HTR-8/SVneo (cell line): ENCODE measurements around the gene MACC1.
"Not testable (repeated sequence)": the region's sequence is repeated elsewhere in the genome, so short reads cannot be mapped to it uniquely, and the experiment has no call there.

Source experiments
- DNase-seq: peaks from one replicate; pipeline ENCODE4 v3.0.0; 2011; ENCODE audit warnings: low spot score, mixed read lengths; ENCODE audit not compliant: insufficient read length
- FAIRE-seq: peaks from 2 replicates; lab custom pipeline; 2011; peaks lifted over from hg19 to GRCh38; lab: Jason Lieb, UNC

MACC1 gene

GRCh38 chr7:20141002-20141345 is 76.2 kb downstream of the MACC1 start:
- FAIRE-seq = no peak
- no peak for DNase-seq

GRCh38 chr7:20140291-20141001 is 76.7 kb downstream of the MACC1 start:
- no peak for DNase-seq
- no peak for FAIRE-seq

- DNase-seq (no peak), FAIRE-seq (no peak)
Observed at GRCh38 chr7:20136647-20137046, 80.5 kb downstream of the MACC1 start.

GRCh38 chr7:20133803-20134202 is 83.4 kb downstream of the MACC1 start:
- FAIRE-seq (no peak), DNase-seq (no peak)

- DNase-seq (no peak), FAIRE-seq (no peak)
Observed at GRCh38 chr7:20132585-20132984, 84.6 kb downstream of the MACC1 start.

- FAIRE-seq (no peak), DNase-seq (no peak)
Observed at GRCh38 chr7:20131776-20132175, 85.4 kb downstream of the MACC1 start.

GRCh38 chr7:20129920-20130319 is 87.3 kb downstream of the MACC1 start:
- DNase-seq (no peak), FAIRE-seq (no peak)

- DNase-seq (no peak), FAIRE-seq (no peak)
Observed at GRCh38 chr7:20128001-20128400, 89.2 kb downstream of the MACC1 start.

- not testable (repeated sequence) for FAIRE-seq, DNase-seq
Observed at GRCh38 chr7:20126060-20126459, 91.1 kb downstream of the MACC1 start.

- not testable (repeated sequence) for DNase-seq, FAIRE-seq
Observed at GRCh38 chr7:20124087-20124486, 93.1 kb downstream of the MACC1 start.

GRCh38 chr7:20122653-20123316 is 94.4 kb downstream of the MACC1 start:
- DNase-seq, FAIRE-seq: not testable (repeated sequence)

- FAIRE-seq (no peak), DNase-seq (no peak)
Observed at GRCh38 chr7:20122073-20122472, 95.1 kb downstream of the MACC1 start.

GRCh38 chr7:20121404-20121803 is 95.8 kb downstream of the MACC1 start:
- DNase-seq (no peak), FAIRE-seq (no peak)

GRCh38 chr7:20120611-20121168 is 96.5 kb downstream of the MACC1 start:
- FAIRE-seq, DNase-seq: not testable (repeated sequence)

- no peak for FAIRE-seq
- DNase-seq = no peak
Observed at GRCh38 chr7:20116869-20117268, 100.3 kb downstream of the MACC1 start.

- FAIRE-seq (no peak), DNase-seq (no peak)
Observed at GRCh38 chr7:20114468-20114867, 102.7 kb downstream of the MACC1 start.

- FAIRE-seq (no peak), DNase-seq (no peak)
Observed at GRCh38 chr7:20113427-20114027, 103.7 kb downstream of the MACC1 start.

- DNase-seq (no peak), FAIRE-seq (no peak)
Observed at GRCh38 chr7:20112696-20113095, 104.5 kb downstream of the MACC1 start.

GRCh38 chr7:20111821-20112542 is 105.2 kb downstream of the MACC1 start:
- DNase-seq (no peak), FAIRE-seq (no peak)

GRCh38 chr7:20107582-20107981 is 109.6 kb downstream of the MACC1 start:
- FAIRE-seq = no peak
- no peak for DNase-seq

- no peak for FAIRE-seq
- DNase-seq = no peak
Observed at GRCh38 chr7:20104696-20105095, 112.5 kb downstream of the MACC1 start.
